Measurements from ENCODE around the gene SERPINC1. TPM values are rescaled to one million over a fixed set of nuclear protein-coding genes. Genes with fewer than 3 reads are reported as not detected.
"Not testable (repeated sequence)": the region's sequence is repeated elsewhere in the genome, so short reads cannot be mapped to it uniquely, and the experiment has no call there.

SERPINC1 gene
- total RNA-seq, 4 donors from 2014 or later = 1.1 TPM; not detected in 3

- intact Hi-C loops (cut with DNase I; ENCODE audit: low total_unique reads) = no loop called here
- Histone ChIP-seq H3K27me3 (no peaks in the 10 kb centered on the region), H3K4me1 (no peaks in the 10 kb centered on the region), H3K36me3 (peaks cover 0 to 11% (median 5%) of the 10 kb centered on the region in 4 donors), H3K4me3 (no peak overlapping the region), H3K27ac (no peak overlapping the region), H3K9me3 (no peaks in the 10 kb centered on the region)
- no peak for DNase-seq
- WGBS, 2 donors (ENCODE audit: low coverage in 1 of 2) = 97 to 100% methylated on average over 2 of the region's 2 CpGs
- no peak for TF ChIP-seq CTCF (IDR thresholded peaks at IDR 0.05)
- in situ Hi-C loops (cut with MboI; ENCODE audit: low pct_ligation_motif_present in 1 of 4, low pct_unique_long_range_greater_than_20kb in 1 of 4, low sequenced_read_pairs in 3 of 4) = no loop called here
These were observed 29.5 kb downstream of the SERPINC1 start for GRCh38 chr1:173887627-173888026.

- H3K27ac ChIP-seq = no peak overlapping the region
- no peaks in the 10 kb centered on the region for H3K4me1 ChIP-seq
- intact Hi-C loops (cut with DNase I; ENCODE audit: low total_unique reads) = no loop called here
- no peaks in the 10 kb centered on the region for H3K9me3 ChIP-seq
- no peak overlapping the region for H3K4me3 ChIP-seq
- peaks cover 0 to 11% (median 5%) of the 10 kb centered on the region in 4 donors for H3K36me3 ChIP-seq
- TF ChIP-seq POLR2AphosphoS5 (IDR thresholded peaks at IDR 0.05) = no peak
- TF ChIP-seq EP300 (IDR thresholded peaks at IDR 0.05; ENCODE audit: low read depth) = no peak
- TF ChIP-seq CTCF (IDR thresholded peaks at IDR 0.05) = no peak
- TF ChIP-seq POLR2A (IDR thresholded peaks at IDR 0.05) = no peak
- 84 to 93% methylated on average over 3 to 4 of the region's 4 CpGs for WGBS, 2 donors (ENCODE audit: low coverage in 1 of 2)
- in situ Hi-C loops (cut with MboI; ENCODE audit: low pct_ligation_motif_present in 1 of 4, low pct_unique_long_range_greater_than_20kb in 1 of 4, low sequenced_read_pairs in 3 of 4) = no loop called here
- DNase-seq = no peak
- no peaks in the 10 kb centered on the region for H3K27me3 ChIP-seq
These were observed 30.1 kb downstream of the SERPINC1 start for GRCh38 chr1:173886746-173887611.

GRCh38 chr1:173884701-173885100, 32.4 kb downstream of the SERPINC1 start:
- Histone ChIP-seq H3K36me3 (peaks cover 0 to 11% (median 5%) of the 10 kb centered on the region in 4 donors), H3K4me3 (no peak overlapping the region), H3K4me1 (no peaks in the 10 kb centered on the region), H3K9me3 (no peaks in the 10 kb centered on the region), H3K27me3 (no peaks in the 10 kb centered on the region), H3K27ac (no peak overlapping the region)
- DNase-seq = no peak
- WGBS, 2 donors (ENCODE audit: low coverage in 1 of 2) = 96% methylated on average over 5 of the region's 5 CpGs; no CpG with 5 or more reads in 1 of the 2 donors
- in situ Hi-C loops (cut with MboI; ENCODE audit: low pct_ligation_motif_present in 1 of 4, low pct_unique_long_range_greater_than_20kb in 1 of 4, low sequenced_read_pairs in 3 of 4) (no loop called here), intact Hi-C loops (cut with DNase I; ENCODE audit: low total_unique reads) (no loop called here)
- no peak for TF ChIP-seq EP300 (IDR thresholded peaks at IDR 0.05; ENCODE audit: low read depth)
- TF ChIP-seq CTCF (IDR thresholded peaks at IDR 0.05) = no peak
- TF ChIP-seq POLR2A (IDR thresholded peaks at IDR 0.05) = no peak
- no peak for TF ChIP-seq POLR2AphosphoS5 (IDR thresholded peaks at IDR 0.05)

GRCh38 chr1:173881117-173881516, 36.0 kb downstream of the SERPINC1 start:
- intact Hi-C loops (cut with DNase I; ENCODE audit: low total_unique reads); H3K4me3 ChIP-seq; in situ Hi-C loops (cut with MboI; ENCODE audit: low pct_ligation_motif_present in 1 of 4, low pct_unique_long_range_greater_than_20kb in 1 of 4, low sequenced_read_pairs in 3 of 4); H3K27me3 ChIP-seq; H3K27ac ChIP-seq; DNase-seq; H3K9me3 ChIP-seq; H3K36me3 ChIP-seq; H3K4me1 ChIP-seq: not testable (repeated sequence)
- WGBS, 2 donors (ENCODE audit: low coverage in 1 of 2) = 88 to 90% methylated on average over 3 to 4 of the region's 4 CpGs

GRCh38 chr1:173878251-173878650, 38.9 kb downstream of the SERPINC1 start:
- no peak for TF ChIP-seq POLR2A (IDR thresholded peaks at IDR 0.05)
- TF ChIP-seq EP300 (IDR thresholded peaks at IDR 0.05; ENCODE audit: low read depth) = no peak
- TF ChIP-seq CTCF (IDR thresholded peaks at IDR 0.05) = no peak
- no peak for TF ChIP-seq POLR2AphosphoS5 (IDR thresholded peaks at IDR 0.05)
- in situ Hi-C loops (cut with MboI; ENCODE audit: low pct_ligation_motif_present in 1 of 4, low pct_unique_long_range_greater_than_20kb in 1 of 4, low sequenced_read_pairs in 3 of 4) = no loop called here
- Histone ChIP-seq H3K4me3 (no peak overlapping the region), H3K27ac (no peak overlapping the region), H3K9me3 (no peaks in the 10 kb centered on the region), H3K4me1 (no peaks in the 10 kb centered on the region), H3K27me3 (no peaks in the 10 kb centered on the region), H3K36me3 (peaks cover 0 to 6% (median 0%) of the 10 kb centered on the region in 4 donors)
- DNase-seq = no peak
- intact Hi-C loops (cut with DNase I; ENCODE audit: low total_unique reads) = no loop called here

All from transverse colon (tissue), 4 donors.